Activated CD8-positive, alpha-beta memory T cell treated with anti-CD3 and anti-CD28 coated beads for 36 hours (primary cell): Measurements from ENCODE around the gene FCRL6. TPM values are rescaled to one million over a fixed set of nuclear protein-coding genes. Genes with fewer than 3 reads are reported as not detected.

Source experiments
- CTCF ChIA-PET: fragments of 350-600 bp; sonication (Branson Sonifier 250); formaldehyde crosslinking; loops from one replicate; lab custom pipeline; 2021; ENCODE audit warnings: antibody characterized with exemption; lab: Charles Lee
- POLR2A ChIA-PET: fragments of 350-600 bp; sonication (Branson Sonifier 250); formaldehyde crosslinking; loops from one replicate; lab custom pipeline; 2021; ENCODE audit warnings: antibody characterized with exemption; lab: Charles Lee
- total RNA-seq, 2 experiments: library from RNA; stranded (reverse); gene quantifications; one replicate each; pipeline ENCODE4 v1.2.3, GENCODE V29; 2021

The FCRL6 gene
- total RNA-seq, 2 experiments from 2014 or later = 0.21 to 0.40 TPM

DNA sequence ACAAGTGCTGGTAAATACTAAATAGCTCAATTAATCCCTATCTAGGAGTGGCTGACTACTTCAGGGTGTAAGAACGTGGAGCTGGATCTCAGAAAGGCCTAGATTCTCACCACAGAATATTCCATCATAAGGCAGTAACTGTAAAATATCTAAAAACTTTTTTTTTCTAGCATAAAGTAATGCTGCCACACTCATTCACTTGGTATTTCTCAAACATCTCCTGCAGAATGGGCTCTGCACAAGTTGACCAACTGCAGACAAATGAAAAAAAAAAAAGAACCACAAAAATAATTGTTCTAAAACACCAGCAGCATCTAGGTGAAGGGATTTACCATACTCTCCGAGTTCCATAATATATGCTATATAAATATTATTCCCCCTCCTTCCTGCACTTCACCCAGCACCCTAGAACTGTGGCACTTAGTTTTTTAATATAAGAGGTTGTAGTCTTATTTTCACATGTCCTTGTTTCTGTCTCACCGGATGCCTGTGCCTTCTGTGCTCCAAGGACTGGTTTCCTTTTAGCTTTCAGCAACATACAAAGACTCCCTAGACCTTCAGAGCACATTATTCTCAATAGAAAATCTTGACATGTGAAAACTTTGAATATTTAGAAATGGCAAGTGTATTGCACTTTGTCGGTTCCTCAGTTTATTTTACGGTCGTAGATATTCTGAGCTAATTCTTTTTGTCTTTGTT is 51.4 kb downstream of the FCRL6 start:
- POLR2A ChIA-PET = no interaction called here

DNA sequence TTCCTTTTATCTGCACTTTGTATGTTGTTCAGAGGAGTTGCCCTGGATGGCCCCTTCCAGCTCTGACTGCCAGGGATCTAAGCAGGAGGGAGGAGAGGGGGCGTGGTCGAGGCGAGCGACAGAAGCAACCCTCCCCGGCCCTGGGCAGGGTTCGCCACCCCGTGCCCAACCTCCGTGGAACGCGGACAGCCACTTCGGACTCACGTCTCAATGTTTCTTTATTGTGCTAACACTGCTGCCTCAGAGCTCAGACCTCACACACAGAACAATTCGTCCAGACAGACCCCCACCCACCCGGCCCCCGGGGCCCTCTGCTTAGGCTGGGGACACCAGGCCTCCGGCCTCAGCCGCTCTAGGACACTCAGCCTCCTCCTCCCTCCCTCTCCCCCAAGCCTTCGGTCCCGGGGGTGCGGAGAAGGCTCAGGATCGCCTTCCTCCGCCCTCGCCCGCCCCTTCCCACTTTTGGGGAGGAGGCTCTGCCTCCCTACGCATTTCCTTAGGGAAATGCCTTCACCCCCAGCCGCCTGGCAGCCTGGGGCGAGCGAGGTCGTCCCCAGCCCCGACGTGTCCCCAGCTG is 52.0 kb downstream of the FCRL6 start:
- POLR2A ChIA-PET = no interaction called here
- CTCF ChIA-PET = interaction anchor here (1.2 kb wide), 1 partner anchor 14 kb away, joined by 4 read pairs; no protein-coding TSS in a partner anchor

More for the DNA sequence above, 51.4 kb downstream of the FCRL6 start:
- CTCF ChIA-PET = interaction anchor here (1.2 kb wide), 1 partner anchor 13 kb away, joined by 4 read pairs; no protein-coding TSS in a partner anchor

- ChIA-PET CTCF (no interaction called here), POLR2A (no interaction called here)
Observed at GRCh38 chr1:159854693-159855192, 52.6 kb downstream of the FCRL6 start.

GRCh38 chr1:159855709-159856108 is 53.5 kb downstream of the FCRL6 start:
- ChIA-PET CTCF (no interaction called here), POLR2A (no interaction called here)

- POLR2A ChIA-PET = no interaction called here
Observed at GRCh38 chr1:159856576-159856975, 54.4 kb downstream of the FCRL6 start.

GRCh38 chr1:159857889-159858288 is 55.7 kb downstream of the FCRL6 start:
- ChIA-PET CTCF (interaction anchor here (1.2 kb wide), 1 partner anchor 17 kb away, joined by 3 read pairs; no protein-coding TSS in a partner anchor), POLR2A (no interaction called here)

More at GRCh38 chr1:159856576-159856975, 54.4 kb downstream of the FCRL6 start:
- CTCF ChIA-PET = no interaction called here

DNA sequence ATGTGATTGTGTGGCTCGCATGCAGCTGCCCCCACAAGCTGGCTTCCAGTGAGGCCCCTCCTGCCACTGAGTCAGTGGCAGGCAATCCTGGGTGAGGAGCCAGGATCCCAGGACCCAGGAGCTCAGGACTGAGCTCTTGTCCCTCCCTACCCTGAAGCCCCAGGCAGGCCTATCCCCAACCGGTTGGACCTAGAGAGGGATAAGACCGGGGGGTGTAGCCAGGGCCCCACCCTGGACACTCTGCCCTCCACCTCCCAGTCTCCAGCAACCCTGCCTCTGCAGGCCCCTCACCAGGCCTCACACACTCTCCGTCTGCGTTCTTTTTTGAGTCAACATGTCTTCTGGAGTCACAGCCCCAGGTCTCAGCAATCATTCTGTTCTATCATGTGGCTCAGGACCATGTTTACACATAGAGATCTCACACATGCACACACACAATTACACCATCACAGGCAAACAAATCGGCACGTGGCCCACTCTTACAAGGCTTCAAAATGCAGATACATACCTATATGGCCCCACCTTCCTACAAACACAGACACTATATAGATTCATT is 57.7 kb downstream of the FCRL6 start:
- ChIA-PET POLR2A (no interaction called here), CTCF (interaction anchor here (1.4 kb wide), 1 partner anchor 10 kb away, joined by 3 read pairs; no protein-coding TSS in a partner anchor)

GRCh38 chr1:159860456-159860855 is 58.3 kb downstream of the FCRL6 start:
- CTCF ChIA-PET = interaction anchor here (1.4 kb wide), 1 partner anchor 11 kb away, joined by 3 read pairs; no protein-coding TSS in a partner anchor
- POLR2A ChIA-PET = no interaction called here

DNA sequence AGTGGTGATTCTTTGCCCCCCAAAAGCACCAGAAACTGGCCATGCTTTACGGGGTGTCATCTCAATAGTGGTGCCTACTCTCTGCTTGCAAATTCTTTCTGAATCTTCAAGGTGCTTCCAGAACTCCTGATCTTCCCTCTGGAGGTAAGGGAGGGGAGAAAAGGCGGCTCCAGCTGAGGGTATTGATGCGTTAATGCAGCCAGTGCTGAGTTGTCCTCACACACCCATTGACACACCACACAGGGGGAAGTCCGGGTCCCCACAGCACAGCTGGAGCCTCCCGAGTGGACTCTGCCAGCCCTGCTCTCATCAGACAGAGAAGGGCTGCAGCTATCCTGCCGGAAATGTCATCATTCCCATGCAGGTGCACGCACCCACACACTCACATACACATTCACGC is 59.1 kb downstream of the FCRL6 start:
- ChIA-PET CTCF (interaction anchor here (1.4 kb wide), 1 partner anchor 12 kb away, joined by 3 read pairs; no protein-coding TSS in a partner anchor), POLR2A (no interaction called here)

GRCh38 chr1:159862031-159862430 is 59.9 kb downstream of the FCRL6 start:
- ChIA-PET POLR2A (no interaction called here), CTCF (no interaction called here)

GRCh38 chr1:159862557-159862956 is 60.4 kb downstream of the FCRL6 start, which contains the start of gene VSIG8:
TSS of gene VSIG8 (minus strand) at chr1:159862657. CDS start at chr1:159862521, 136 bp downstream.
- CTCF ChIA-PET = no interaction called here
- POLR2A ChIA-PET = no interaction called here

DNA sequence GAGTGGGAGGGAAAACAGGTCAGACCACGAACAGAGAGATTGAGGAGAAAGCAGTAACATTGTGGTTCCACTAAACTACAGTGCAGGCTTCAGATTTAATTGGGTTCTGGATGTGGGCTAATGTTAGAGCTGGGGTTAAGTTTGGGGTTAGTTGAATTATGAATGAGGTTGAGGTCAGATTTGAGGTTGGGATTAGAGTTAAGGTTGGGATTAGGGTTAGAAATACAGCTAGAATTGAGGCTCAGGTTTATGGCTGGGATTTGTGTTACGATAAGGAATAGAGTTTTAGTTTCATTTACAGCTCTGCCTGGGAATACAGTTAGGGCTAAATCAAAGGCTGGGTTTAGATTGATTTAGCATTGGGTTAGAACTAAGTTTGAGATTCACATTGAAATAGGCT is 62.1 kb downstream of the FCRL6 start:
- ChIA-PET CTCF (interaction anchor here (1.0 kb wide), 1 partner anchor 45 kb away, joined by 3 read pairs; no protein-coding TSS in a partner anchor), POLR2A (no interaction called here)

Other genes with a start within 250 kb of the FCRL6 start
- not detected for gene APCS, start 214.5 kb upstream of the FCRL6 start, total RNA-seq
- not detected for gene CRP, start 87.8 kb upstream of the FCRL6 start, total RNA-seq
- gene DUSP23, start 21.4 kb upstream of the FCRL6 start, total RNA-seq = 10 to 100 TPM; 36.9 to 38.6 TPM
- 1 to 10 TPM; 2.8 to 3.6 TPM for gene SLAMF8, start 24.5 kb downstream of the FCRL6 start, total RNA-seq
- gene VSIG8, start 60.3 kb downstream of the FCRL6 start, total RNA-seq = not detected
- gene CFAP45, start 97.8 kb downstream of the FCRL6 start, total RNA-seq = 1 to 10 TPM; 1.2 to 1.4 TPM
- 100 to 1,000 TPM; 532 to 538 TPM for gene TAGLN2, start 123.1 kb downstream of the FCRL6 start, total RNA-seq
- gene IGSF9, start 143.3 kb downstream of the FCRL6 start, total RNA-seq = under 1 TPM in 1 of 2 experiments, not detected in 1; 0.06 TPM
- not detected for gene SLAMF9, start 151.9 kb downstream of the FCRL6 start, total RNA-seq
- 1 to 10 TPM; 6.2 to 6.5 TPM for gene PIGM, start 229.6 kb downstream of the FCRL6 start, total RNA-seq